Esophagus squamous epithelium (tissue), 4 donors: ENCODE data around the gene PSME3IP1. TPM values are rescaled to one million over a fixed set of nuclear protein-coding genes. Genes with fewer than 3 reads are reported as not detected.

Source experiments
- total RNA-seq, 4 donors: library from RNA; depleted of rRNA; stranded (reverse); fragments of >200 nt; gene quantifications; one replicate each; pipeline ENCODE4 v1.1.0, GENCODE V29; 2016

Gene PSME3IP1
- total RNA-seq, 4 donors from 2014 or later, result 40.7 to 65.6 (median 51.3) TPM

Other genes starting within 250 kb of the PSME3IP1 start
- gene CETP, start 224.1 kb downstream of the PSME3IP1 start, total RNA-seq, result under 1 TPM in 3 of 4 donors, not detected in 1; 0.19 to 0.32 (median 0.31) TPM
- gene NLRC5, start 196.5 kb downstream of the PSME3IP1 start, total RNA-seq, result 10 to 100 TPM in 3 of 4 donors, 1 to 10 TPM in 1; 7.7 to 25.2 (median 14.1) TPM
- gene CPNE2, start 93.5 kb downstream of the PSME3IP1 start, total RNA-seq, result 10 to 100 TPM; 12.2 to 21.4 (median 17.8) TPM
- 10 to 100 TPM; 13.7 to 27.2 (median 23.1) TPM for gene RSPRY1, start 290 bp upstream of the PSME3IP1 start, total RNA-seq
- gene ARL2BP, start 59.2 kb upstream of the PSME3IP1 start, total RNA-seq, result 10 to 100 TPM; 44.5 to 75.1 (median 54.6) TPM
- 10 to 100 TPM; 15.5 to 38.5 (median 31.5) TPM for gene PLLP, start 98.6 kb upstream of the PSME3IP1 start, total RNA-seq
- gene CCL22, start 172.7 kb upstream of the PSME3IP1 start, total RNA-seq, result 1 to 10 TPM in 1 of 4 donors, under 1 TPM in 3; 0.09 to 1.6 (median 0.38) TPM
- 10 to 100 TPM in 1 of 4 donors, 1 to 10 TPM in 3; 3.3 to 14.8 (median 7.4) TPM for gene CX3CL1, start 186.5 kb upstream of the PSME3IP1 start, total RNA-seq
- gene CCL17, start 218.7 kb upstream of the PSME3IP1 start, total RNA-seq, result 1 to 10 TPM in 1 of 4 donors, under 1 TPM in 1, not detected in 2; 0.64 to 1.3 TPM